ENCODE data around the gene KCNH2.
"Not testable (repeated sequence)": the region's sequence is repeated elsewhere in the genome, so short reads cannot be mapped to it uniquely, and the experiment has no call there.

The KCNH2 gene

DNA sequence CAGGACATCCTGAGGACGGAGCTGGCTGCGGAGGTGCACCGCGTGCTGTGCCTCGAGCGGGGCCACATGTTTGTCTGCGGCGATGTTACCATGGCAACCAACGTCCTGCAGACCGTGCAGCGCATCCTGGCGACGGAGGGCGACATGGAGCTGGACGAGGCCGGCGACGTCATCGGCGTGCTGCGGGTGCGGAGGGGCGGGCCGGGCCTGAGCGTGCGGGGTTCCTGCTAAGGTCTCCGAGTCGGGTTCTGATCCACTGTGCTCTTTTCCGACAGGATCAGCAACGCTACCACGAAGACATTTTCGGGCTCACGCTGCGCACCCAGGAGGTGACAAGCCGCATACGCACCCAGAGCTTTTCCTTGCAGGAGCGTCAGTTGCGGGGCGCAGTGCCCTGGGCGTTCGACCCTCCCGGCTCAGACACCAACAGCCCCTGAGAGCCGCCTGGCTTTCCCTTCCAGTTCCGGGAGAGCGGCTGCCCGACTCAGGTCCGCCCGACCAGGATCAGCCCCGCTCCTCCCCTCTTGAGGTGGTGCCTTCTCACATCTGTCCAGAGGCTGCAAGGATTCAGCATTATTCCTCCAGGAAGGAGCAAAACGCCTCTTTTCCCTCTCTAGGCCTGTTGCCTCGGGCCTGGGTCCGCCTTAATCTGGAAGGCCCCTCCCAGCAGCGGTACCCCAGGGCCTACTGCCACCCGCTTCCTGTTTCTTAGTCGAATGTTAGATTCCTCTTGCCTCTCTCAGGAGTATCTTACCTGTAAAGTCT, 35.8 kb upstream of the KCNH2 start:
- peaks cover 5% of the 10 kb centered on the region for H3K27me3 ChIP-seq (ENCODE audit: insufficient read depth, poor library complexity, severe bottlenecking)
- no peak overlapping the region for H3K27ac ChIP-seq (ENCODE audit: poor library complexity, severe bottlenecking)
- no peaks in the 10 kb centered on the region for H3K36me3 ChIP-seq (ENCODE audit: low read depth)
- H3K9me3 ChIP-seq (ENCODE audit: severe bottlenecking) = no peaks in the 10 kb centered on the region
- TF ChIP-seq, protein P1, sequence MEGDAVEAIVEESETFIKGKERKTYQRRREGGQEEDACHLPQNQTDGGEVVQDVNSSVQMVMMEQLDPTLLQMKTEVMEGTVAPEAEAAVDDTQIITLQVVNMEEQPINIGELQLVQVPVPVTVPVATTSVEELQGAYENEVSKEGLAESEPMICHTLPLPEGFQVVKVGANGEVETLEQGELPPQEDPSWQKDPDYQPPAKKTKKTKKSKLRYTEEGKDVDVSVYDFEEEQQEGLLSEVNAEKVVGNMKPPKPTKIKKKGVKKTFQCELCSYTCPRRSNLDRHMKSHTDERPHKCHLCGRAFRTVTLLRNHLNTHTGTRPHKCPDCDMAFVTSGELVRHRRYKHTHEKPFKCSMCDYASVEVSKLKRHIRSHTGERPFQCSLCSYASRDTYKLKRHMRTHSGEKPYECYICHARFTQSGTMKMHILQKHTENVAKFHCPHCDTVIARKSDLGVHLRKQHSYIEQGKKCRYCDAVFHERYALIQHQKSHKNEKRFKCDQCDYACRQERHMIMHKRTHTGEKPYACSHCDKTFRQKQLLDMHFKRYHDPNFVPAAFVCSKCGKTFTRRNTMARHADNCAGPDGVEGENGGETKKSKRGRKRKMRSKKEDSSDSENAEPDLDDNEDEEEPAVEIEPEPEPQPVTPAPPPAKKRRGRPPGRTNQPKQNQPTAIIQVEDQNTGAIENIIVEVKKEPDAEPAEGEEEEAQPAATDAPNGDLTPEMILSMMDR (IDR thresholded peaks at IDR 0.05; ENCODE audit: poor library complexity, severe bottlenecking) = no peak
- peak; percentile 65 for DNase-seq (ENCODE audit: low spot score)
- H3K4me3 ChIP-seq (ENCODE audit: severe bottlenecking) = peak overlapping the region; percentile 13
- H3K4me1 ChIP-seq (ENCODE audit: insufficient read depth, poor library complexity, severe bottlenecking) = no peaks in the 10 kb centered on the region
- no peak for ATAC-seq (ENCODE audit: low read depth)

DNA sequence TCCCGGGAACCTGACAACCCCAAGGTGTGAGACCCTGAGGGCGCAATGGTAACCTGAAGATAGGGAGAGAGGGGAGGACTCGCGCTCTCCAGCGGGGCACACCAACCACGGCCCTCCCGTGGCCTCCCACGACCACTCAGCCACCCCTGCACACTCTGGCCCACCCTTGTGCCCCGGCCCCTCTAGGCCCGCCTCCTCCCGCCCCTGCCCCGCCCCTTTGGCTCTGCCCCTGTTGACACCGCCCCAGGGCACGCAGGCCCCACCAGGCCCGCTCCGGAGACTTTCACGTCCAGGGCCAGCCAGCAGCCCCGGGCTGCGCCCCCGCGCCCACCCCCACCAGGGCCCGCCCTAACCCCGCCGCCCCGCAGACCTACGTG, 35.2 kb upstream of the KCNH2 start:
- ATAC-seq (ENCODE audit: low read depth) (no peak), DNase-seq (ENCODE audit: low spot score) (no peak)
- H3K9me3 ChIP-seq (ENCODE audit: severe bottlenecking) = peaks cover 3% of the 10 kb centered on the region
- H3K4me1 ChIP-seq (ENCODE audit: insufficient read depth, poor library complexity, severe bottlenecking) = no peaks in the 10 kb centered on the region
- H3K36me3 ChIP-seq (ENCODE audit: low read depth) = no peaks in the 10 kb centered on the region
- no peak overlapping the region for H3K4me3 ChIP-seq (ENCODE audit: severe bottlenecking)
- TF ChIP-seq, protein P1 (IDR thresholded peaks at IDR 0.05; ENCODE audit: poor library complexity, severe bottlenecking) = no peak
- H3K27ac ChIP-seq (ENCODE audit: poor library complexity, severe bottlenecking) = no peak overlapping the region
- peaks cover 2% of the 10 kb centered on the region for H3K27me3 ChIP-seq (ENCODE audit: insufficient read depth, poor library complexity, severe bottlenecking)

DNA sequence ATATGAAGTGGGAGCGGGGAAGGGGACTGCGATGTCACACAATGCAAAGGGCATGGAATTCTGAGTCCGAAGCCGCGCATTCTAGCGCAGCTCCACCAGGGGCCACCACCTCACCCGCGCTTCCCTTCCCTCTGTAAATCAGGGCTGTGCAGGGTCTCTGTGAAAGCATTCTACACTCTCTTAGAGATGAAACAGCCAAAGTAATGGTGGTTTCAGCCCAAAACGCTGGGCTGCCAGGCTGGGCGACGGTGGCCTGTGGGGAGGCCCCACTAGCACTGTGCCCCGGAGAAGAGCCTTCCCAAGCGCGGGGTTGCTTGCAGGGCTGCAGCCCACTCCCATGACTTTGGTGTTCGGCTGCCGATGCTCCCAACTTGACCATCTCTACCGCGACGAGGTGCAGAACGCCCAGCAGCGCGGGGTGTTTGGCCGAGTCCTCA, 34.8 kb upstream of the KCNH2 start:
- no peaks in the 10 kb centered on the region for H3K4me1 ChIP-seq (ENCODE audit: insufficient read depth, poor library complexity, severe bottlenecking)
- ATAC-seq (ENCODE audit: low read depth) (peak; percentile 53), DNase-seq (ENCODE audit: low spot score) (peak; percentile 39)
- no peak overlapping the region for H3K4me3 ChIP-seq (ENCODE audit: severe bottlenecking)
- H3K36me3 ChIP-seq (ENCODE audit: low read depth) = no peaks in the 10 kb centered on the region
- TF ChIP-seq, protein P1 (IDR thresholded peaks at IDR 0.05; ENCODE audit: poor library complexity, severe bottlenecking) = peak; percentile 62
- H3K27ac ChIP-seq (ENCODE audit: poor library complexity, severe bottlenecking) = no peak overlapping the region
- no peaks in the 10 kb centered on the region for H3K27me3 ChIP-seq (ENCODE audit: insufficient read depth, poor library complexity, severe bottlenecking)
- H3K9me3 ChIP-seq (ENCODE audit: severe bottlenecking) = peaks cover 3% of the 10 kb centered on the region

DNA sequence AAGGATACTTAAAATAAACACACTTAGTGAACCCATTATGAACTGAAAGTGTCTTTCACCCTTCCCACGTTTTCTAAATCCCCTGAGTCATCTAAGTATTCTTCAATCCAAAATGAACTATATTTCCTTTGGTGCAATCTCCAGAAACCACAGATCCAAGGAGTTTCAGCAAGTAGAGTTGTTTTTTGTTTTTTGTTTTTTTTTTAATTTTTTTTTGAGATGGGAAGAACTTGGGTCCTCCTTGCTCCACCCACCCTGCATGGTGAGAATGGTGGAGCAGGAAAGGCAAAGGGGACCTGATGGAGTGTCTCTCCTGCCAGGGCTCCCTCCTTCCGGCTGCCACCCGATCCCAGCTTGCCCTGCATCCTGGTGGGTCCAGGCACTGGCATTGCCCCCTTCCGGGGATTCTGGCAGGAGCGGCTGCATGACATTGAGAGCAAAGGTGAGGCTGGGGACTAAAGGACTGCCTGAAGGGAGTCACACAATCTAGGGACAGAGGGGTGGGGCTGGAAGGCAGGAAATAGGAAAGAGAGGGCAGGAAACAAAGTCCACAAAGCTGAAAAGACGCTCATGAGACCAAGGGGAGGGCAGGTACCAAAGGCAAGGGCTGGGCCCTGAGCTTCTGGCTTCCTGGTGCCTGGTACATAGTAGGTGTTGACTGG, 34.0 kb upstream of the KCNH2 start:
- TF ChIP-seq, protein P1 (IDR thresholded peaks at IDR 0.05; ENCODE audit: poor library complexity, severe bottlenecking) = no peak
- H3K36me3 ChIP-seq (ENCODE audit: low read depth) = no peaks in the 10 kb centered on the region
- H3K27me3 ChIP-seq (ENCODE audit: insufficient read depth, poor library complexity, severe bottlenecking) = no peaks in the 10 kb centered on the region
- ATAC-seq (ENCODE audit: low read depth) (no peak), DNase-seq (ENCODE audit: low spot score) (no peak)
- no peak overlapping the region for H3K27ac ChIP-seq (ENCODE audit: poor library complexity, severe bottlenecking)
- peaks cover 3% of the 10 kb centered on the region for H3K9me3 ChIP-seq (ENCODE audit: severe bottlenecking)
- H3K4me1 ChIP-seq (ENCODE audit: insufficient read depth, poor library complexity, severe bottlenecking) = no peaks in the 10 kb centered on the region
- H3K4me3 ChIP-seq (ENCODE audit: severe bottlenecking) = no peak overlapping the region

DNA sequence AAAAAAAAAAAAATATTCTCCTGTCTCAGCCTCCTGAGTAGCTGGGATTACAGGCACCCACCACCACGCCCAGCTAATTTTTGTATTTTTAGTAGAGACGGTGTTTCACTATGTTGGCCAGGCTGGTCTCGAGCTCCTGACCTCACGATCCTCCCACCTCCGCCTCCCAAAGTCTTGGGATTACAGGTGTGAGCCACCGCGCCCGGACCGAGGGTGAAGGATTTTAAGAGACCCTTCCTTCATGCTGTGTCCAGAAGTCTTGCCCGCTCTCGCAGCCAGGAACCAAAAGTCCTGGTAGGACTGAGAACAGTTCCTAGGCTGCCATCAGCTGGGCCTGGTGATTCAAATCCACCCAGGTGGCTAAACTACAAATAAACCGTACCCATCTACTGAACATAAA, 33.5 kb upstream of the KCNH2 start:
- ATAC-seq (ENCODE audit: low read depth); H3K4me1 ChIP-seq (ENCODE audit: insufficient read depth, poor library complexity, severe bottlenecking); H3K36me3 ChIP-seq (ENCODE audit: low read depth); H3K9me3 ChIP-seq (ENCODE audit: severe bottlenecking); H3K27ac ChIP-seq (ENCODE audit: poor library complexity, severe bottlenecking); H3K27me3 ChIP-seq (ENCODE audit: insufficient read depth, poor library complexity, severe bottlenecking); DNase-seq (ENCODE audit: low spot score); H3K4me3 ChIP-seq (ENCODE audit: severe bottlenecking): not testable (repeated sequence)

All from RWPE2 (cell line).